ENCODE measurements around the gene DIPK1B. TPM values are rescaled to one million over a fixed set of nuclear protein-coding genes. Genes with fewer than 3 reads are reported as not detected.

Gene DIPK1B
- total RNA-seq, 3 donors from 2014 or later: 1.0 to 10.0 (median 2.9) TPM

- no peaks in the 10 kb centered on the region for H3K36me3 ChIP-seq (ENCODE audit: low read depth)
- TF ChIP-seq CTCF (IDR thresholded peaks at IDR 0.05): no peak
Measured at GRCh38 chr9:136674786-136675349, 37.5 kb upstream of the DIPK1B start.

GRCh38 chr9:136675477-136676296 lies 36.7 kb upstream of the DIPK1B start:
- no peaks in the 10 kb centered on the region for H3K36me3 ChIP-seq (ENCODE audit: low read depth)
- intact Hi-C loops (cut with DNase I, micrococcal nuclease): no loop called here
- no peak for TF ChIP-seq CTCF (IDR thresholded peaks at IDR 0.05)
- peaks cover 20% of the 10 kb centered on the region for H3K4me1 ChIP-seq (ENCODE audit: low read depth)
- ATAC-seq: peak; percentile 74
- H3K4me3 ChIP-seq: no peak overlapping the region
- DNase-seq: peak in 1 of 3 donors; percentile 46
- no peaks in the 10 kb centered on the region for H3K9me3 ChIP-seq

More at GRCh38 chr9:136674786-136675349, 37.5 kb upstream of the DIPK1B start:
- H3K4me1 ChIP-seq (ENCODE audit: low read depth): peaks cover 24% of the 10 kb centered on the region
- intact Hi-C loops (cut with DNase I, micrococcal nuclease): no loop called here
- no peak overlapping the region for H3K4me3 ChIP-seq
- ATAC-seq (peak; percentile 74), DNase-seq (peak; percentile 83 to 88 (median 88))
- no peaks in the 10 kb centered on the region for H3K9me3 ChIP-seq

- DNase-seq (no peak), ATAC-seq (no peak)
- no peak overlapping the region for H3K4me3 ChIP-seq
- H3K9me3 ChIP-seq: no peaks in the 10 kb centered on the region
- TF ChIP-seq CTCF (IDR thresholded peaks at IDR 0.05): no peak
- H3K4me1 ChIP-seq (ENCODE audit: low read depth): peaks cover 18% of the 10 kb centered on the region
- H3K36me3 ChIP-seq (ENCODE audit: low read depth): no peaks in the 10 kb centered on the region
- intact Hi-C loops (cut with DNase I, micrococcal nuclease): no loop called here
Measured at GRCh38 chr9:136676297-136676794, 36.0 kb upstream of the DIPK1B start.

GRCh38 chr9:136676920-136677686 lies 35.3 kb upstream of the DIPK1B start:
- Histone ChIP-seq H3K4me3 (no peak overlapping the region), H3K9me3 (no peaks in the 10 kb centered on the region), H3K4me1 (ENCODE audit: low read depth) (peaks cover 15% of the 10 kb centered on the region), H3K36me3 (ENCODE audit: low read depth) (no peaks in the 10 kb centered on the region)
- ATAC-seq (no peak), DNase-seq (no peak)
- no peak for TF ChIP-seq CTCF (IDR thresholded peaks at IDR 0.05)
- intact Hi-C loops (cut with DNase I, micrococcal nuclease): no loop called here

GRCh38 chr9:136678034-136678433 lies 34.3 kb upstream of the DIPK1B start:
- no peak for TF ChIP-seq CTCF (IDR thresholded peaks at IDR 0.05)
- Histone ChIP-seq H3K36me3 (ENCODE audit: low read depth) (no peaks in the 10 kb centered on the region), H3K9me3 (no peaks in the 10 kb centered on the region), H3K4me1 (ENCODE audit: low read depth) (peaks cover 15% of the 10 kb centered on the region), H3K4me3 (no peak overlapping the region)
- DNase-seq (no peak), ATAC-seq (no peak)
- intact Hi-C loops (cut with DNase I, micrococcal nuclease): no loop called here

All from mucosa of descending colon (tissue), 3 donors.